ENCODE measurements around the gene EVI5.

EVI5 gene

GRCh38 chr1:92516574-92516973 lies 268.3 kb downstream of the EVI5 start:
- H3K36me3 ChIP-seq = peaks cover 0 to 59% (median 0%) of the 10 kb centered on the region in 11 experiments; a peak in 6 of 22 replicates
- H3K4me3 ChIP-seq = no peak overlapping the region
- no peaks in the 10 kb centered on the region for H4K20me1 ChIP-seq
- H3K27ac ChIP-seq = no peak overlapping the region
- no peak for TF ChIP-seq Cebpa-rat (IDR thresholded peaks at IDR 0.05)
- H3K4me1 ChIP-seq = peaks cover 0 to 12% (median 6%) of the 10 kb centered on the region in 10 experiments; a peak in 8 of 20 replicates
- no peak overlapping the region for H3K9ac ChIP-seq
- peak overlapping the region in 1 of 11 experiments; percentile 7; a peak in 1 of 22 replicates for H3K4me2 ChIP-seq
- no peaks in the 10 kb centered on the region for H3K27me3 ChIP-seq
- H3K9me3 ChIP-seq (replicated peaks in 1 of 11) = no peaks in the 10 kb centered on the region

GRCh38 chr1:92515796-92516201 lies 269.1 kb downstream of the EVI5 start:
- no peaks in the 10 kb centered on the region for H4K20me1 ChIP-seq
- H3K4me1 ChIP-seq = peaks cover 0 to 12% (median 6%) of the 10 kb centered on the region in 10 experiments; a peak in 8 of 20 replicates
- H3K27ac ChIP-seq = no peak overlapping the region
- TF ChIP-seq Cebpa-rat (IDR thresholded peaks at IDR 0.05) = peak in 3 of 11 experiments; percentile 19 to 46 (median 45); a peak in 2 of 22 replicates
- H3K4me2 ChIP-seq = peak overlapping the region in 2 of 11 experiments; percentile 7; a peak in 1 of 22 replicates
- peaks cover 0 to 62% (median 0%) of the 10 kb centered on the region in 11 experiments; a peak in 6 of 22 replicates for H3K36me3 ChIP-seq
- H3K9ac ChIP-seq = no peak overlapping the region
- H3K4me3 ChIP-seq = no peak overlapping the region
- H3K27me3 ChIP-seq = no peaks in the 10 kb centered on the region
- no peaks in the 10 kb centered on the region for H3K9me3 ChIP-seq (replicated peaks in 1 of 11)

GRCh38 chr1:92511541-92511940 lies 273.4 kb downstream of the EVI5 start:
- no peak for TF ChIP-seq Cebpa-rat (IDR thresholded peaks at IDR 0.05)
- Histone ChIP-seq H3K9me3 (replicated peaks in 1 of 11) (no peaks in the 10 kb centered on the region), H4K20me1 (no peaks in the 10 kb centered on the region), H3K27ac (no peak overlapping the region), H3K27me3 (no peaks in the 10 kb centered on the region), H3K9ac (no peak overlapping the region), H3K4me3 (no peak overlapping the region), H3K4me2 (no peak overlapping the region), H3K4me1 (peaks cover 0 to 13% (median 5%) of the 10 kb centered on the region in 10 experiments; a peak in 3 of 20 replicates), H3K36me3 (peaks cover 0 to 45% (median 0%) of the 10 kb centered on the region in 11 experiments; a peak in 5 of 22 replicates)

- Histone ChIP-seq H3K4me1 (peaks cover 0 to 17% (median 9%) of the 10 kb centered on the region in 10 experiments; a peak in 16 of 20 replicates), H3K4me3 (no peak overlapping the region), H4K20me1 (no peaks in the 10 kb centered on the region), H3K27me3 (no peaks in the 10 kb centered on the region), H3K36me3 (peaks cover 0 to 34% (median 0%) of the 10 kb centered on the region in 11 experiments; a peak in 5 of 22 replicates), H3K9ac (no peak overlapping the region), H3K4me2 (no peak overlapping the region), H3K27ac (no peak overlapping the region), H3K9me3 (replicated peaks in 1 of 11) (no peaks in the 10 kb centered on the region)
- no peak for TF ChIP-seq Cebpa-rat (IDR thresholded peaks at IDR 0.05)
These were observed 275.3 kb downstream of the EVI5 start for GRCh38 chr1:92509619-92510018.

GRCh38 chr1:92505015-92505692 lies 279.8 kb downstream of the EVI5 start:
- no peaks in the 10 kb centered on the region for H3K27me3 ChIP-seq
- H3K4me3 ChIP-seq = no peak overlapping the region
- no peaks in the 10 kb centered on the region for H4K20me1 ChIP-seq
- TF ChIP-seq Cebpa-rat (IDR thresholded peaks at IDR 0.05) = no peak
- peak overlapping the region in 9 of 11 experiments; percentile 41 to 86 (median 71); a peak in 18 of 22 replicates for H3K4me2 ChIP-seq
- H3K27ac ChIP-seq = peak overlapping the region in 3 of 11 experiments; percentile 41 to 50 (median 49); a peak in 3 of 22 replicates
- H3K9me3 ChIP-seq (replicated peaks in 1 of 11) = 0 out of 22 replicates have a peak, but pooled peaks cover 0 to 3% (median 0%) of the 10 kb centered on the region in 11 experiments
- H3K9ac ChIP-seq = 0 out of 22 replicates have a peak overlapping the region, but pooled peaks of 3 of the 11 experiments have one; percentile 5 to 32 (median 26)
- H3K4me1 ChIP-seq = peaks cover 7 to 42% (median 33%) of the 10 kb centered on the region in 10 experiments; a peak in 18 of 20 replicates
- H3K36me3 ChIP-seq = peaks cover 0 to 11% (median 0%) of the 10 kb centered on the region in 11 experiments; a peak in 2 of 22 replicates

- Histone ChIP-seq H4K20me1 (no peaks in the 10 kb centered on the region), H3K4me3 (no peak overlapping the region)
These were observed 280.5 kb downstream of the EVI5 start for GRCh38 chr1:92504291-92505014.

GRCh38 chr1:92503926-92504285 lies 281.0 kb downstream of the EVI5 start:
- TF ChIP-seq Cebpa-rat (IDR thresholded peaks at IDR 0.05) = no peak
- Histone ChIP-seq H3K4me2 (peak overlapping the region in 10 of 11 experiments; percentile 7 to 86 (median 66); a peak in 18 of 22 replicates), H3K27ac (peak overlapping the region in 5 of 11 experiments; percentile 5 to 50 (median 45); a peak in 8 of 22 replicates), H3K9ac (peak overlapping the region in 2 of 11 experiments; percentile 6 to 26; a peak in 3 of 22 replicates), H3K9me3 (replicated peaks in 1 of 11) (0 out of 22 replicates have a peak, but pooled peaks cover 0 to 3% (median 0%) of the 10 kb centered on the region in 11 experiments), H3K4me3 (no peak overlapping the region), H3K36me3 (peaks cover 0 to 11% (median 0%) of the 10 kb centered on the region in 11 experiments; a peak in 2 of 22 replicates), H3K4me1 (peaks cover 7 to 37% (median 33%) of the 10 kb centered on the region in 10 experiments; a peak in 18 of 20 replicates), H3K27me3 (no peaks in the 10 kb centered on the region), H4K20me1 (no peaks in the 10 kb centered on the region)

More at GRCh38 chr1:92504291-92505014, 280.5 kb downstream of the EVI5 start:
- no peak for TF ChIP-seq Cebpa-rat (IDR thresholded peaks at IDR 0.05)
- no peaks in the 10 kb centered on the region for H3K27me3 ChIP-seq
- peak overlapping the region in 9 of 11 experiments; percentile 41 to 86 (median 71); a peak in 19 of 22 replicates for H3K4me2 ChIP-seq
- peaks cover 7 to 39% (median 33%) of the 10 kb centered on the region in 10 experiments; a peak in 18 of 20 replicates for H3K4me1 ChIP-seq
- H3K9ac ChIP-seq = peak overlapping the region in 4 of 11 experiments; percentile 5 to 32 (median 16); a peak in 3 of 22 replicates
- 0 out of 22 replicates have a peak, but pooled peaks cover 0 to 3% (median 0%) of the 10 kb centered on the region in 11 experiments for H3K9me3 ChIP-seq (replicated peaks in 1 of 11)
- H3K27ac ChIP-seq = peak overlapping the region in 5 of 11 experiments; percentile 5 to 50 (median 45); a peak in 8 of 22 replicates
- H3K36me3 ChIP-seq = peaks cover 0 to 11% (median 0%) of the 10 kb centered on the region in 11 experiments; a peak in 2 of 22 replicates

Data from BLaER1 treated with 17β-estradiol and CSF1 and Interleukin-3, amounts not matched to agents 10 nM and 100 nM (cell line).